ENCODE data around the gene AGO4.
"Not testable (repeated sequence)": the region's sequence is repeated elsewhere in the genome, so short reads cannot be mapped to it uniquely, and the experiment has no call there.

AGO4 gene

GRCh38 chr1:35810096-35810881, 2.5 kb downstream of the AGO4 start:
- DNase-seq (ENCODE audit: low read depth), result no peak

DNA sequence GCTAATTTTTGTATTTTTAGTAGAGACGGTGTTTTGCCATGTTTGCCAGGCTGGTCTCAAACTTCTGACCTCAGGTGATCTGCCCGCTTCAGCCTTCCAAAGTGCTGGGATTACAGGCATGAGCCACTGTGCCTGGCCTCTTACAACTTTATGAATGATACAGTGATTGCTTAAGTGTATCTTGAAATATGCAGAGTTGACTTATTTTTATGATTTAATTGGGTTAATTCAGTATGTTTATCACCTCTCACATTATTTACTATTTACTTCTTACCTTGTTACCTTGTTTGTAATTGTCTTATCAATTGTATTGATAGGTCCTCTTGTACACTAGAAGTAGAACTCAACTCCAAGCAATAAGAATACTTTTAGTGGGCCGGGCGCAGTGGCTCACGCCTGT, 4.9 kb downstream of the AGO4 start:
- not testable (repeated sequence) for DNase-seq (ENCODE audit: low read depth)

GRCh38 chr1:35825255-35825654, 17.4 kb downstream of the AGO4 start:
- DNase-seq (ENCODE audit: low read depth), result no peak

GRCh38 chr1:35832276-35832905, 24.6 kb downstream of the AGO4 start:
- no peak for DNase-seq (ENCODE audit: low read depth)

GRCh38 chr1:35833395-35833794, 25.6 kb downstream of the AGO4 start:
- DNase-seq (ENCODE audit: low read depth), result no peak

DNA sequence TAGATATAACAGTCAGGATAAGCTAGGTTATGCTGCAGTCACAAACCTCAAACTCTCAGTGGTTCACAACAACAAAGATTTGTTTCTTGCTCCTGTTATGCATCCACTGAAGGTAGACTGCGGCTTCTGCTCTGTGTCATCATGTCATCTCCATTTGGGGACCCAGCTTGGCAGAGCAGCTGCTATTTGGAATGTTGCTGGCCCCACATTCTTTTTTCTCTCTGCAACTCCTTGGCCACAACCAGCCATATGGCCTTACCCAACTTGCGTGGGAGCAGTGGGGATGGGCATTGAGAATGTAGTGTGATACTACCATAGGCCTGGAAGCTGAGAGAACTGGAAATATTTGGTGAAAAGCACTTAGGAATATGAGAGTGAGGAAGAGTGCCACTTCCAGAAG, 26.4 kb downstream of the AGO4 start:
- DNase-seq (ENCODE audit: low read depth), result no peak

DNA sequence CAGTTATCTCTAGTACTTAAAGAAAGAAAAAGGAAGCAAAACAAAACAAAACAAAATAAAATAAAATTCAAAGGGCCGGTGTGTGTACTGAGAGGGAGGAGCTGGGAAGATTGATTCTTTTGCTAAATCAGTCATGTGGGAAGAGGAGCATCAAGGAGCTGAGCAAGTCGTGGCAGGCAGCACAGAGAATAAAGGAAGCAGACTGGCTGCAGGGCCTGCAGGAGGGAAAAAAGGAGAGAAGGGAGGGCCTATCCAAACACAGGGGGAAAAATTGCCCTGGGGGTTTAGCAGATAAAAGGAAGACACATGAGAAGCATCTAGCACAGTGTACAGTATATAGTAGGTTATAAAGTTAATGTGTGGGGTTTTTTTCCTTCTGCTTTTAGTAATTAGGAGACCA, 27.6 kb downstream of the AGO4 start:
- no peak for DNase-seq (ENCODE audit: low read depth)

GRCh38 chr1:35836734-35837133, 28.9 kb downstream of the AGO4 start:
- DNase-seq (ENCODE audit: low read depth), result no peak

DNA sequence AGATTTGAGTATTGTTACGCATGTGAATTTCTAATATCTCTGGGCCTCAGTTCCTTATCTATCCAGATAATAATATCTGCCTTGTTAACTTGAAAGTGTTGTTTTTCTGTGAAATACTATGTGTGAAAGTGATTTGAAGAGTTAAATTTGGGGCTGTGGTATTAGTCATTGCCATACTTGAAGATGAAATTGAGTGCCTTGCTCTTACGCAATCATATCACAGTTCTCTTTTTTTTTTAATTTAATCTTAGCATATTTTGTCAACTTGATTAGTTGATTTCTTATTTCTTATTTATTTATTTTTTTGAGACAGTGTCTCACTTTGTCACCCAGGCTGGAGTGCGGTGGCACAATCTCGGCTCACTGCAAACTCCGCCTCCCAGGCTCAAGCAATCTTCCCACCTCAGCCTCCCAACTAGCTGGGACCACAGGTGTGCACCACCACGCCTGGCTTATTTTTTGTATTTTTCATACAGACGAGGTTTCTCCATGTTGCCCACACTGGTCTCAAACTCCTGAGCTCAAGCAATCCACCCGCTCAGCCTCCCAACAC, 31.0 kb downstream of the AGO4 start:
- DNase-seq (ENCODE audit: low read depth), result no peak

GRCh38 chr1:35844826-35845225, 37.0 kb downstream of the AGO4 start:
- no peak for DNase-seq (ENCODE audit: low read depth)

DNA sequence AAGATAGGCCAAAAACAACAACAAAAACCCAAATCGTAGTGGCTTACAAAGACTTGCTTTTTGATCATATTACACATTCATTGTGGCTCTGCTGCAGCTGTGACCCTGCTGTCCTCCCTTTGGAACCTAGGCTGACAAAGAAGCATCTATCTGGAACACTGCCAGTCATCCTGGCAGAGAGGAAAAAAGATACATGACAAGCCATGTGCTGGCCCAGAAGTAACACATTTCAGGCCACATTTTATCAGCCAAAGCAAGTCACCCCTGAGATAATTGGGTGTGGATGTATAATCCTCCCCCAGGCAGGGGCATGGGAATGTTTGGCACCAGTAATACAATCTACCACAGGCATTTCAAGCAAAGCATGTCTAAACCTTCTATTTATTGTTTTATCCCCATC, 38.0 kb downstream of the AGO4 start:
- DNase-seq (ENCODE audit: low read depth), result no peak

DNA sequence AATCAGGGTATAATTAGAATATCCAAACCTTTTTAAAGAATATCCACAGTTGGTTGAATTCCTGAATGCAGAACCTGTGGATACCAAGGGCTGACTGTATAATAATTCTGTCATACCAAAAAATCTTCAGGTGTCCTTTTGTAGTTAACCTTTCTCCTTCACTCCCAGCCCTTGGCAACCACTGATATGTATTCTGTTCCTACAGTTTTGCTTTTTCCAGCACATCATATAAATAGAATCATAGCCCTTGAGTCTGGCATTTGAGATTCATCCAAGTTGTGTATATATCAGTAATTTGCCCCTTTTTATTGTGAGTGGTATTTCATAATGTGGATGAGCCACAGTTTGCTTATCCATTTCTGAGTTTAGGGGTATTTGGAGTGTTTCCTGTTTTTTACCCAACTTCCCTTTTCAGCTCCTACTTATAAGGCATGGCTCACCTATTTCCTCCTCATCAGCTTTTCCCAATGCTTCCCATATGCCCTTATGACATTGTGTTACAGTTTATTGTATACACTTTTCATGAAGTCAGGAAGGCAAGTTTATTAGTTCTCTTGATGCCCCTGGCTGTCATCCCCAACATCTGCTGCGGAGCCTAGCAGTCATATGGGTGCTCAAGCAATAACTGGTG, 40.2 kb downstream of the AGO4 start:
- no peak for DNase-seq (ENCODE audit: low read depth)

DNA sequence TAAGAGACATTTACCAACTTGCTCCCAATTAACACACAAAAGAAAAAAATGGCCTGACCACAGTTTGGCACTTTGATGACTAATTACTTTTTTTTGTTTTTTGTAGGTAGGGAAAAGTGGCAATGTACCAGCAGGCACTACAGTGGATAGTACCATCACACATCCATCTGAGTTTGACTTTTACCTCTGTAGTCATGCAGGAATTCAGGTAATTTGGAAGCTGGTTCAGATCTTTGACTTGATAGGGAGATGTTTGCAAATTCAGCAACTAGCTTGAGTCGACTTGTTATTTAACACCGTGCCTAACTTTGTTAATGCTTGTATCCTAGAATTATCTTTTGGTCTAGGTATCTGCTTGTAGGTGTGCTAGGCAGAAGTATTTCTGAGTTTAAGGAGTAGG, 42.2 kb downstream of the AGO4 start:
- DNase-seq (ENCODE audit: low read depth), result no peak

- no peak for DNase-seq (ENCODE audit: low read depth)
Measured at GRCh38 chr1:35850716-35851115, 42.9 kb downstream of the AGO4 start.

DNA sequence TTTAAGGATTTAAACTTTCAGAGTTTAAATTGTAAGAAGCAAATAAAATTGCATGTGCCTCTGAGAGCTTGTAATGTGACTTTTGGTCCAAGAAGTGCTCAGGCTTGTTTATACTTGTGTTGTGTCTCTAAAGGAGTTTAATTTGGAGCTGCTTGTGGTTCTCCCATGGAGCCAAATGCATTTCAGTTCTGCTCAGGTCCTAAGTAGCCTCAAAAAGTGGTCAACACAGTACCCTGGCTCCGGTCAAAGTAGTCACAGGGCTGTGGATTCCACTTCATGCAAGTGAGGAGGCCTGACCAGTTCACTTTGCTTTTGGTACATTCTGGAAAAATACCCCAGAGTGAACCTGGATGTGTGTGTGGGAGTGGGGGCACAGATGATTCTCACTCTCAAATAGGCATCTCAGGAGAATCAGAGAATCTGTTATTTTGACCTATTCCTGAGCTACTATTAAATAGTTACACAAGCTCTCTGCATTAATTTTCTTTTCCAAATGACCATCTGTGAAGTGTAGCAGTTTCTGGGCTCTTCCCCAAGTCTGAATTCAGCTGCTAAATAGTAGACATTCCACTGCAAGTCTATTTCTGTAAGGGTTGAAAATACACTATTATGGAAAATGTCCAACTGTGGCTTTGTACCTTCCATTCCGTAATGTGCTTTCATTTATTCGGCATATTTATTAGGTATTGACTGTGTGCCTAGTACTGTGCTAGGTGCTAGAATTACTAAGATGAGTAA, 43.5 kb downstream of the AGO4 start:
- DNase-seq (ENCODE audit: low read depth), result no peak

GRCh38 chr1:35852241-35852640, 44.4 kb downstream of the AGO4 start:
- no peak for DNase-seq (ENCODE audit: low read depth)

DNA sequence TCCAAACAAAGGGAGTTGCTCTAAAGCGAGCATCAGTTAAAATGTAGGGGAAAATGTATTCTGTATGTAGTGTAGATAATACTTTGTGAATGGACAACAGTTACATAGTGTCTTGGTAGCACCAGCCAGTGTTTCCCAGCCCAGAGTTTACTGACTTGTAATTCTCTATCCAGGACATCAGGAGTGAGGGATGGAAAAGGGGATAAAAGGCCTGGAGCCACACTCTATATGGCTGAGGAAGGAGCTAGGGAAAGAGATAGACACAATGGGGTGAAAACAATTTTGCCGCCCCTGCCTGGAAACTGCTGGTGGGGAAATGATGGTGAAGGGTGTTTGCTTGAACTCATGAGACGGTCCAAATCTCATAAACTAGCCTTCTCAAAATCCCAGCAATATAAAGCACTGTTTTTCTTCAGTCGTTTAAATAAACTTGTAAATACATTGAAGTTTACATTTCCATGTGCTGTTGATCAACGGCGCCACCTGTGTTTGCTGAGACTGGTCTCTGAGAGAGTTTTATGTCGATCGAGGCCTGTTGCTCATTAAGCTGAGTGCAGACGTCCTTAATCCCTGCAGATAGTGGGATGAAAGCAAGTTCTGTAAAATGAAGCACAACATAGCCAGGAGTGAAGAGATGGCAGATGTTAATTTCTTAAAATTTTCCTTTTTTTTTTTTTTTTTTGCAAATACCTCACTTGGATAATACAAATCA, 47.3 kb downstream of the AGO4 start:
- DNase-seq (ENCODE audit: low read depth), result no peak

DNA sequence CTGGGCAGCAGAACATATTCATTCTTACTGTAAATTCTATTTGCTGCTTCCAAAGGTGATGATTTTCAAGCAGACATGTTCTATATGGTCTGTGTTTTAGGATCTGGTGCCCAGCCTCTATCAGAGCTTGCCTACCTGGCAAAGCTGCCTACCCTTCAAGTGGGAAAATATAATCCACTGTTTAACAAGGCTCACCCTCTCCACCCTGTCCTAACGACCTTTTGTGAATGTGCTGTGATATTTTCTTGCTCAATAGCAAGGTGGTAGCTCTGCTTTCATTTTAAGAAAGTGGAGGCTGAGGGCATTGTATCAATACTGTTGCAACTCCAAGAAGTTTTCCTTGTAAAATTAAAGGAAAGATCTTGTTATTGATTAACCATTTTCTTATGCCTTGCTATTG, 49.1 kb downstream of the AGO4 start:
- DNase-seq (ENCODE audit: low read depth), result no peak

DNA sequence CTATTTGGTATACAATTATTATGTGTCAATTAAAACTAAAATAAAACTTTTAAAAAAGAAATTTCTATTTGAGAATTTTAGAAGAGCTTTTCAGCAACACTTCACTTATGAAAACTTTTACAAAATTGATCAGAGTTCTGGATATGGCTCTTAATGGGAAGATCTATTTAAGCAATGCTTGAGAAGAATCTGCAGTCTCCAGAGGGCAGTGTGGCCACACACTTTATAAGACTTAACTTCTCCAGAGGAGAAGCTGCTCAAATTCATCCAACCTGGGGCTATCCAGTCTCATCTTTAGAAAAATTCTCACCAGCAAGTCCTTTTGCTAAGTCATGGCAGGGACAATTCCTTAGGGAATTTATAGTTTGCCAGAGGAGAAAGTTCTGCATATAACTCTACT, 50.0 kb downstream of the AGO4 start:
- DNase-seq (ENCODE audit: low read depth), result no peak

DNA sequence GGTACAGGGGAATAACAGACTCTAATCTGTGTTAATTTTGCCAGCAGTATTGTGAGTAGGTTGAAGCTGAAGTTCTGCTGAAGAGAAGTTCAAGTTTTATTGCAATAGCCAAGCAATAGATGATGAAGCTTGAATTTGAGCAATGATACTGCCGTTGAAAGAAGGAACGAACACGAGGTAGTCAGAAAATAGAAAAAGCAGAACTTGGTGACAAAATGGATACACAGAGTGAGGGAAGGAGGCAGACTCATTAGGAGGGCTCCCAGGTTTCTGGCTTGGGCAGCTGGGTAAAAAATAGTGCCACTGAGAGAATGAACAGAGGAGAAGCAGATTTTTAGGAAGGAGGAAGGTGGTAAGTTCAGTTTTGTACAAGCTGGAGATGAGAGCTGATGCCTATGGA, 52.9 kb downstream of the AGO4 start:
- DNase-seq (ENCODE audit: low read depth), result no peak

DNA sequence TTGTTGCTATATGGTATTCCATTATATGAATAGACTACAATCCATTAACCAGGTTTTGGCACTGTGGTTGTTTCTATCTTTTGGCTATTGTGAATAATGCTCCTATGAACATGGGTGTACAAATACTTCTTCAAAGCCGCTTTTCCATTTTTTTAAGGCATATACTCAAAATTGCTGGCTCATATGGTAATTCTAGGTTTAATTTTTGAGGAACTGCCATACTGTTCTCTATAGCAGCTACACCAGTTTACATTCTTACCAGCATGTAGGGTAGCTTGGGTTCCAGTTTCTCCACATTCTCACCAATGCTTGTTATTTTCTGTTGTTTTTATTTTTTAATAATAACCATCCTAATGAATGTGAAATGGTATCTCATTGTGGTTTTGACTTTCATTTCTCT, 55.3 kb downstream of the AGO4 start:
- no peak for DNase-seq (ENCODE audit: low read depth)
